ENCODE data around the gene MAST2. TPM values are rescaled to one million over a fixed set of nuclear protein-coding genes. Genes with fewer than 3 reads are reported as not detected.
A peak's percentile ranks its signal among the peaks of the same experiment; 100 is the strongest.

The MAST2 gene
- total RNA-seq, 1 experiment from 2014 or later = 77.0 TPM

GRCh38 chr1:45894921-45895320 lies 91.5 kb downstream of the MAST2 start:
- TF ChIP-seq POLR2AphosphoS5 (IDR thresholded peaks at IDR 0.05; ENCODE audit: low read depth, low read length) (no peak), CTCF (IDR thresholded peaks at IDR 0.05) (no peak), SIN3A (IDR thresholded peaks at IDR 0.05; ENCODE audit: borderline replicate concordance, insufficient read depth, low read depth, low read length) (no peak), TCF7L2 (IDR thresholded peaks at IDR 0.05; ENCODE audit: low read depth, low read length) (no peak), REST (IDR thresholded peaks at IDR 0.05; ENCODE audit: insufficient read depth in 1 of 2, low read depth in 2 of 2, low read length in 1 of 2) (no peak)
- Histone ChIP-seq H3K27me3 (ENCODE audit: control insufficient read depth, insufficient read depth, low read length) (no peaks in the 10 kb centered on the region), H3K4me1 (ENCODE audit: control insufficient read depth, insufficient read depth, low read length) (peaks cover 22% of the 10 kb centered on the region), H3K27ac (ENCODE audit: low read length) (no peak overlapping the region), H3K4me3 (ENCODE audit: low read depth in 2 of 2, low read length in 2 of 2) (no peak overlapping the region), H3K9me3 (ENCODE audit: control insufficient read depth, insufficient read depth, low read depth, low read length) (no peaks in the 10 kb centered on the region), H3K36me3 (ENCODE audit: control insufficient read depth, insufficient read depth, low read length) (no peaks in the 10 kb centered on the region)
- intact Hi-C loops (cut with micrococcal nuclease; ENCODE audit: unreplicated experiment) = no loop called here
- in situ Hi-C loops (cut with HindIII; ENCODE audit: low pct_unique_long_range_greater_than_20kb, low sequenced_read_pairs) = no loop called here
- ATAC-seq (no peak), DNase-seq (ENCODE audit: low read depth, low spot score) (no peak)
- ChIA-PET CTCF (no interaction called here), POLR2A (no interaction called here)
- BruUV-seq (replicated peaks) = no TSS peak

- intact Hi-C loops (cut with micrococcal nuclease; ENCODE audit: unreplicated experiment) = no loop called here
- H3K27me3 ChIP-seq (ENCODE audit: control insufficient read depth, insufficient read depth, low read length) = no peaks in the 10 kb centered on the region
- ChIA-PET CTCF (no interaction called here), POLR2A (no interaction called here)
- TF ChIP-seq SIN3A (IDR thresholded peaks at IDR 0.05; ENCODE audit: borderline replicate concordance, insufficient read depth, low read depth, low read length) = no peak
- TF ChIP-seq CTCF (IDR thresholded peaks at IDR 0.05) = no peak
- no peak for TF ChIP-seq POLR2AphosphoS5 (IDR thresholded peaks at IDR 0.05; ENCODE audit: low read depth, low read length)
- TF ChIP-seq REST (IDR thresholded peaks at IDR 0.05; ENCODE audit: insufficient read depth in 1 of 2, low read depth in 2 of 2, low read length in 1 of 2) = no peak
- no peak for TF ChIP-seq TCF7L2 (IDR thresholded peaks at IDR 0.05; ENCODE audit: low read depth, low read length)
- no peaks in the 10 kb centered on the region for H3K9me3 ChIP-seq (ENCODE audit: control insufficient read depth, insufficient read depth, low read depth, low read length)
- ATAC-seq (no peak), DNase-seq (ENCODE audit: low read depth, low spot score) (no peak)
- no peak overlapping the region for H3K27ac ChIP-seq (ENCODE audit: low read length)
- H3K36me3 ChIP-seq (ENCODE audit: control insufficient read depth, insufficient read depth, low read length) = no peaks in the 10 kb centered on the region
- TSS peak; percentile 25 for BruUV-seq (replicated peaks)
- H3K4me1 ChIP-seq (ENCODE audit: control insufficient read depth, insufficient read depth, low read length) = peaks cover 22% of the 10 kb centered on the region
- in situ Hi-C loops (cut with HindIII; ENCODE audit: low pct_unique_long_range_greater_than_20kb, low sequenced_read_pairs) = no loop called here
- H3K4me3 ChIP-seq (ENCODE audit: low read depth in 2 of 2, low read length in 2 of 2) = no peak overlapping the region
These were observed 92.0 kb downstream of the MAST2 start for GRCh38 chr1:45895406-45895805.
